NCI-H2029 (cell line): ENCODE measurements around the gene ERBB4.
"Not testable (repeated sequence)": the region's sequence is repeated elsewhere in the genome, so short reads cannot be mapped to it uniquely, and the experiment has no call there.

ENCODE experiments used
- DNase-seq: peaks from one replicate; lab custom pipeline; 2025; lab: John Stamatoyannopoulos, UW

ERBB4 gene

DNA sequence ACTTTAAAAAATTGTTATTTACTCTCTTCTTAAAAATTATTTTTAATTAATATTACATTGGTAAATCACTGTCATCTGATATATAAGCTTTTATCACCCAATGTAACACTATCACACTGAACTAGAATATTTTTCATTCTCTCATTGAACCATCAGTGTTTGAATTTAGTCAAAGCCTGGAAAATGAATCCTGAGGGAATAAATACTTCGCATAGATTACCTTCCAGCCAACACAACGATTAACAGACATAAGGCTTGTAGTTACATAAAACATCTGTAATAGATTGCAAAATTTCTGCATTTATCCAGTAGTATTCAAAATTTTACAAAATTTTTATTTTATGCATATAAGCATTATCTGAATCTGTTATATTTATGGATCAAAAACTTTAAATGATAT lies 314.9 kb downstream of the ERBB4 start:
- no peak for DNase-seq

DNA sequence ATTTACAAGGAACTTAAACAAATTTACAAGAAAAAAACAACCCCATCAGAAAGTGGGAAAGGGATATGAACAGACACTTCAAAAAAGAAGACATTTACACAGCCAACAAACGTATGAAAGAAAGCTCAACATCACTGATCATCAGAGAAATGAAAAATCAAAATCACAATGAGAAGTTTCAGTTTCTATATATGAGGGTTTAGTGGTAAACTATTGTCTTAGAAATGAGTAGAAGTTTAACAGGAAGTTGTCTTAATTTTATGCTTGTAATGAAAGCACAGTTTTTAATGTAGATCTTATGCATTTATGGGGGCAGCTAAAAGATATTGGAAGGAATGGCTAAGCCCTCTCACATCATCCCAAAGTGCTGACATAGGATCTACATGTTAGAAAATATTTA lies 325.4 kb downstream of the ERBB4 start:
- DNase-seq: no peak

DNA sequence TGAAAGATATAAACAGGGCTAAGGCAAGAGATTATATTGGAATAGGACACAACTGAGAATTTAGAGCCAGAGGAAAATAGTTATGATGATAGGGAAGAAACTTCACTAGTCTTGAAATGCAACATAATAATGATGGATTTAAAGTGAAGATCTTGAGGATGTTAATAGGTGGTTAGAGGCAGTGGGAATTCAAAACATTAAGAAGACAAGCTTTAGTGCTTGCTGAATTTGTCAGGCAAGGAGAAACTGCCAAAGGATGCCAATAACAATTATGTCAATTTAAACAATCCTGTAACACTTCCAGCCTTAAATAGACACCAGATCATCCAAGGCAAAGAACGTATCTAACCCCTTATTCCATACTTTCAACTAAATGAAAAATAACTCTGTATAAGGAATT lies 330.1 kb downstream of the ERBB4 start:
- no peak for DNase-seq

DNA sequence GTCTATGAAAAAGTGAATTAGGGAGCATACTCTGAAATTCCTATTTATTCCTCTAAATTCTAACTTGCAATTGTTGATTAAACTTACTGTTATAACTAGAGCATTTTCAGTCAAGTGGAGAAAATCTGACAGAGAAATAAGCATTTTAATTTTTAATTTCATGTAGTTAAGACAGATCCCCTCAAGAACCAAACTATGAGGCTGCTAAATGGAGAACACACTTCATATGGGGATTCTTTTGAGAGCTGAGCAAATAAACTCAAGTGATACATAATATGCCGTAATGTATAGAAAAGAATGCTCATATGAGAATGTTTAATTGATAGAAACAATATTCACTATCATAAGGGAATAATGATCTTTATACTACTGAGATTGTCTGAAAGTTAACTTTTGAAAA lies 340.8 kb downstream of the ERBB4 start:
- DNase-seq: no peak

DNA sequence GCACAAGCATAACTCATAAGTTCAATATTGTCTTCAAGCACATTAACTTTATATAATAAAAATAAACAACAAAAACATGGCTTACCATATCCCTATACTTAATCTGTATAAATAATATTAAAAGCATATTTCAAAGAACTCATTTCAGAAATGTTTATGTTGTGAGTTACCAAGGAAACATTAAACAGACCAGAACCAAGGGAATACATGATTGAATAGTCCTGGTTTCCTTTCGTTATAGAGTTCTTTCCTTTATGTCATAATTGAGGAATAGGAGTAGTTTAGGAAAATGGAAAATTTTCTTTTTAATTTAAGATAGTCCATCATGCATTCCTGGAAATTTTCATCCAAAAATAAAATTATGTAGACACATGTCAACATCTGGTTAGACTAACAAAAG lies 343.0 kb downstream of the ERBB4 start:
- no peak for DNase-seq

DNA sequence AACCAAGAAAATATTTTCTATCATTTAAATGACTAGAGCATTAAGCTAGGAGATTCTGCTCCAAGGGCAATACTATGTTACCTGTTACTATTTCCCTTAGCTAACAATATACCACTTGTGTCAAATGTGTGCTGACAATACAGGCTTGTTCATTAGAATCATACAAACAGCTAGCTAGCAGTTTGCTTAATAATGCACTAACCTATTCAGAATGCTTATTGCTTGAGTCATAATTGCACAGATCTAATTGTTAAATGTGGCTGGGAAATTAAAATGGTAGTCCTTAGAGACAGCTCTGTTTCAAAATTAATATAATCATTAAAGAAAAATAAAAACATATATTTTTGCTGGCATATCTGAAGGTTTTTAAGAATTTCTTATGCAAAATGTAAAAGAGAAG lies 344.2 kb downstream of the ERBB4 start:
- no peak for DNase-seq

DNA sequence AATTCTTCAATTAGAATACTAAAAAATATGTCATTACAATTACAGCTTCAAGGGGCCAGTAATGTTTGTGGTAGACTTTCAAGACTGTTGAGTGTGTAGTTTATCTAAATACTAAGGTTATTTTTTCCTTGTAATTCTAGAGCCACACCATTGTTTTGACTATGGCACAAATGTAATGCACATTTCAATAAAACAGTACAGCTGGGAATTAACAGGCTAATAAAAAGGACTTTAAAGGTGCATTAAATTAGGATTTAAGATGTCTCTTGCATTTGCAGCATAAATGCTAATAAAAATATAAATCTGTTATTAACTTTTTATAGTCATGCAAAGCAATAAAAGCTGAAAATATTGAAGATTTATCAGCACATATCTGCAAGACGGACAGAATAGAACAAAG lies 344.8 kb downstream of the ERBB4 start:
- DNase-seq: no peak

DNA sequence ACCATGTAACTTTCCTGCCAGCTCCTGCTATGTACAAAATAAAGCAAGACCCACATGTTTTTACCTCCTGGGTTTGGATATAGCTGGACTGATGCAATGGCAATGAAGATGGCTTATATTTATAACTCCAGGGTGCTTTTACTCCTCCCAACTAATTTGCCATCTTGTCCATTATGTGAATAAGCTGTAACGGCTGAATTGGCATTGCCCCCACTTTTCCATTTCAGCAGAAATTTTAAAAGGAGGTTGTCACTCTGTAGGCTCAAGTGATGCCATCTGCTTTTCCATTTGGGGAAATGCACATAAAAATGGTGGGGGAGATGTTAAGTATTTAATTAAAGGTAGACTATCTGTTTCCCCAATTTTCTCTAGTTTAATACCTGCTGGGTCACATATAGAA lies 345.5 kb downstream of the ERBB4 start:
- DNase-seq: no peak

DNA sequence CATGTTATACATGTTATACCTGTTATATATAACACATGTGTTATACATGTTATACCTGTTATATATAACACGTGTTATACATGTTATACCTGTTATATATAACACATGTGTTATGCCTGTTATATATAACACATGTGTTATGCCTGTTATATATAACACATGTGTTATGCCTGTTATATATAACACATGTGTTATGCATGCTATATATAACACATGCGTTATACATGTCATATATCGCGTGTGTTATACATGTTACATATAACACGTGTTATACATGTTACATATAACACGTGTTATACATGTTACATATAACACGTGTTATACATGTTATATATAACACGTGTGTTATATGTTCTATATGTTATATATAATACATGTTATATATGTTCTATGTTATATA lies 347.2 kb downstream of the ERBB4 start:
- not testable (repeated sequence) for DNase-seq

DNA sequence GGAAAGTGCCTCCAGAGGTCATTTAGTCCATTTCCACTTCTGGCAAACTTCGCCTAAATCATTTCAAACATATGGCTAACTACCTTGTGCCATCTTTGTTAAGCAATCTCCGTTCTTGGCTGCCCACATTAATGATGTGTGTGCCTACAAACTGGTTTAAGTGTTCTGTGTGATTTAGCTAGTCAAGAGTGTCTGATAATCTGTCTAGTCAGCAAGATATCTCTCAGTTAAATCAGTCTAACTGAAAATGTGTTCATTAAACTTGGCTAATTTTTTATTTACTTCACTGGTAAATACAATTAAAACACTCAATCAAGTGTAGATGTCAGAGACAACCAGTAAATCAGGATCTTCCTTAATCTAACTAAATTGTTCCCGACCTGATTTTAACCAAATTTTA lies 352.4 kb downstream of the ERBB4 start:
- DNase-seq: no peak

DNA sequence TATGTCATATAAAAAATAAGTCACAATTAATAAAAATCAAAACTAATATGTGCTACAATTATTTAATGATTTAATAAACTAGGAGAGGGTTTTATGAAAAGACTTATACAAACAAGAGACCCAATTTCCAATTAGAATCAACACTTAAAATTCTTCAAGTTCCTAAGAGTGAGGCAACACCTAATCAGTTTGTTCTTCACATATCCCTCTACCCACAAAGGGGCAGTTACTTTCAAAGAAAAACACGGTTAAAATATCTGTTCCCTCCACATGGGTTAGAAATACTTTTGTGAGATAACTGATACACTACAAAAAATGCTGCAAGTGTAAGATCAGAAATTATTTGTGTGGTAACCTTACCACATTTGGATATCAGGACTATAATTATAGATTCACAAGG lies 357.0 kb downstream of the ERBB4 start:
- DNase-seq: no peak

DNA sequence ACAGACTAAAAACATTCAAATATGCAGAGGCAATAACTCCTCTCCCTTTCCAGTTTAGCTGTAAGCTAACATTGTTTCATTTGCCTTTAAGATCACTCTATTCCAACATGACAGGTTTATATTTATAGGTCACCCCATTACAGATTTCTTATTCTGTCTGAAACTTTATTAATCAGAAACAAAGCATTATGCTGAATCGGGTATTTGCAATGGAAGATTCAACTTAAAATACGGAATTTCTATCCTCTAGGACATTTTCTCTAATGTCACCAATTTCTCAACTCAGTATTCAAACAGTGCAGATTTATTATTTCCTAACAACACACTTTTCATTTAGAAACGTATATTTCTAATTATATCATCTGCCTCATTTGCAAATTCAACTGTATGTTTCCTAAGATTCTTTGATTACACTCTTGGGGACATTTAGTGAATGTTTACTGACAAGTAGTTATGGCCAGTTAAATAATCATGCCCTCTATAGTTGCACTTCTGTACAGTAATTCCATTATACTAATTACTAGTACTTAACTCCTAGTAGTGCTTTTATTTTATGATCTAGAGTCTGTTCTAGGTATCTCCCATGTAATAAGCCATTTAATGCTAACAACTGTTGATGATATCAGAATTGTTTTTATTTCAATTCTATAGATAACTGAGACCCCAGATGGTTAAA lies 358.1 kb downstream of the ERBB4 start:
- no peak for DNase-seq

DNA sequence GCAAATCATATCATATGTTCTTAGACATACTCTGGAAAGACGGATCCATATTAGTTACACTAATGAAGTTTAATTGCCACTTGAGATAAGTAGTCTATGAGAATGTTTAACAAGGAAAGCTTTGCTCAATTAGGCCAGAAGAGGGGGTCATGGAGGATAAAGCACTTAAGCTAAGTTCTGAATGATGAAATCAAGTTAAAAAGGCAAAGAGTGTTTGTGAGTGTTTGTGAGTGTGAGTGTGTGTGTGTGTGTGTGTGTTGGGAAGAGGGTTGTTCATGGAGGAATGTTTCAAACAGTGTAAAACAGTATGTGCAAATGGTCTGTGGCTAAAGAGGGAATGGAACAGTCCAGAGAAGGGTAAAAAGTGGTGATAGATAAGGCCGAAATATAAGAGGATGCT lies 360.9 kb downstream of the ERBB4 start:
- no peak for DNase-seq

DNA sequence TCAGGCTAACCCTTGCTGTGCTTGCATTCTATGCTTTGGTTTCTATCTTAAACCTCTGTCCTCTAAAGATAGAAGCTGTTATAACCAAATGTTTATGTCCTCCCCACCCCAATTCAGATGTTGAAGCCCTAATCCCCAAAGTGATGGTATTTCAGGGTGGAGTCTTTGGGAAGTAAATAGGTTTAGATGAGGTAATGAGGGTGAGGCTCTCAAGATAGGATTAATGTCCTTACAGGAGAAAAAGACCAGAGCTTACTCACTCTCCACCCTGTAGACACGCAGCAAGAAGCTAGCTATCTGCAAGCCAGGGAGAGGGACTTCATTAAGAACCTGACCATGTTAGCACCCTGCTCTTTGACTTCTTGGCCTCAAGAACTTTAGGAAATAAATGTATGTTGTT lies 362.5 kb downstream of the ERBB4 start:
- DNase-seq: no peak

DNA sequence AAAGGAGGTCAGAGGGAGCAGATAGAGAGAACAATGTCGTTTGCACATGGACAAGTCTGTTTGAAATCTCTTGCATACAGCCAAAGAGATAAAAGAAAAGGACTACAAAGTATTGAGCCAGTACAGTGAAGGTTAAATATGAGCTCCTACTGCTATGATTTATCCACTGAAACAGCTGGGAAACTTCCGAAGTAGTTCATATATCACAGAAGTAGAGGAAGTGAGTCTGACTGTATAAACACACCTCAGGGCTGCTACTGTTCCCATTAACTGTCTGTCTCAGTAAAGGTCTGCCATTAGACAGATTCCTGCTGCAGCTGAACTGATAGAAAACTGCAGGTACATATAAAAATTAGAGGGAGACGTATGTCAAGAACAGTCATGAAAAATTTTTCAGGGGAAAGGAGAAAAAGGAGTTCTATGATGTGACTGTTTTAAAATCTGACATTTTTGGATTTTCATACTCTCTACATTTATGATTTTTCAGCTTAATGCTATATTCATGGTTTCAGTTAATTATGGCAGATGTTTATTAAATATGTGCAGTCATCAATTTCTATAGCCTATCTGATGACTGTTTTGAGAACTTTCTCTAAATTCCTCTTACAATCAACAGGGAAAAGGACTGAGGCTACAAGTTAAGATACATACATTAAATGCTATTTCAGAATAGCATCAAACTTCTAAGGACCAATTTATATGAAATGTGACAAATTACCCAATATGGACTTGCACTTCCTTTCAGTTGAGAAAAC lies 364.7 kb downstream of the ERBB4 start:
- no peak for DNase-seq

DNA sequence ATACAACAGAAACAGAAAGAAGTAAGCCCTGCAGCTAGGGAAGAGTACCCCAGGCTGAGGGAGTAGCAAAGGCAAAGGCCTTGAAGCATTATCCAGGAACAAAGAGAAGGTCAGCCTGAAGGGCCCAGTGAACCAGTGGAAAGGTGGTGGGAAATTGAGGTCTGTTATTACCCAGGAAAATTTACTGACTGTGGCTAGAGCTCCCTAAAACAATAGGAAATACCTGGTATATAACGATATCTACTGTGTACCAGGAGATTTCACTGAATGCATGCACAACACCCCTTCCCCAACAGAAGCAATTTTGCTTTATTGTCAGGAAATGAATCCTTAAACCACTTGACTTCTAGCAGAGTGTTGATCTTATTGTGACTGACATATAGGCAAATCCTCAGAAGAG lies 365.3 kb downstream of the ERBB4 start:
- DNase-seq: no peak

DNA sequence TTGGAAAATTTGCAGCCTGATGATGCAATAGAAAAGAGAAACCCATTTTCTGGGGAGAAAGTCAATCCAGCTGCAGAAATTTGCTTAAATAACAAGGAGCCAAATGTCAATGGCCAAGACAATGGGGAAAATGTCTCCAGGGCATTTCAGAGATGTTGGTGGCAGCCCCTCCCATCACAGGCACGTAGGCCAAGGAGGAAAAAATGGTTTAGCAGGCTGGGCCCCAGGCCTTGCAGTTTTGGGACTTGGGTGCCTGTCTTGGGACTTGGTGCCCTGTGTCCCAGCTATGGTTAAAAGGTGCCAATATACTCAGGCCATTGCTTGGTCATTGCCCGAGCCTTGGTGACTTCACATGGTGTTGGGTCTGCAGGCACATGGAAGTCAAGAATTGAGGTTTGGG lies 368.2 kb downstream of the ERBB4 start:
- DNase-seq: no peak

DNA sequence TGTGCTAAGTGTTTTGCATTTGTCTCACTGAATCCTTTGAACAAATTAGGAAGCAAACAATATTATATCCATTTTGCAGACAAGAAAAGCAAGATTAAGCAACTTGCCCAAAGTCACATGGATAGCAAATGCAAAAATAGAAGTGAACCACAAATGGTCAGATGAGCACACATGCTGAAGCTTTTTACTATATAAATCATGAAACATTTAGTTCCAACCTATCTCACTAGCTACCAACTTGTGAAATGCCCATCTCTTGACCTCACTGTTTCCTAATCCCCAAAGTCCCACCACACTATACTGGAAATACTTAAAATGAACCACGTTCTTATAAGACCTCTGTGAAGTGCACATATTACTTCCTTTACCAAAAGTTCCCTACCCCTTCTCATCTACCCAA lies 380.5 kb downstream of the ERBB4 start:
- no peak for DNase-seq

DNA sequence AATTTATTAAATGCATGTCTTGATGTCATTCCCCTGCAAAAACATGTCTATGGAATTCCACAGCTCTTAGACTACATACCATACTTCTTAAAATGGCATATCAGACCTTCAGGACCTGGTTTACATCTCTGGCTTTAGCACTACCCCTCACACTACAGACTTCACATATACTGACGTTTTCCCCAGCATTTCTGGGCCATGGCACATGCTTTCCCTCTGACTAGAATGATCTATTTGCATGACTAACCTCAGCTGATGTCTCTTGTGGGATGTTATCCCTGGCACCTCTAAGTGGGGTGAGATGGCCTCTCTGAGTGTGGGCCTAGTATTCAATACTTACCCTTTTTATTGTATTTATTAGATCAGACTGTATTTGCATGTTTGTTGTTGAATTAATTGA lies 381.6 kb downstream of the ERBB4 start:
- no peak for DNase-seq

DNA sequence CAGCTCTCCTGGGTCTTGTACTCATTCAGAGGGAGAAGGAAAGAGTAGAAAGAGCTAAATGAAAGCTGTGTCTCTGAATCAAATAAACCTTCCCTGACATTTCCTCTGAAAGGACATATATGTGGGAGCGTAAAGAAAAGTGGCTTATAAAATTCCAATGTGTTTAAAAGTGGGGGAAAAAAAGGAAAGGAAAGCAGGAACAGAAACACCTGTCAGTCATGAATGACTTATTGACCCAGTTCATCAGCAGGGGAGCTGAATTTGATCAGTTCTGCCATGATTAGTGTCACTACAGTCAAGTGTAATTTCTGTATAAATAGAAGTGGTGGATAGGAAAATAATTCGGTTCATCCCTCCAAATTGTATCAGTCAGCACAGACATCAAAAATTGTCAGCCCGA lies 382.5 kb downstream of the ERBB4 start:
- no peak for DNase-seq

DNA sequence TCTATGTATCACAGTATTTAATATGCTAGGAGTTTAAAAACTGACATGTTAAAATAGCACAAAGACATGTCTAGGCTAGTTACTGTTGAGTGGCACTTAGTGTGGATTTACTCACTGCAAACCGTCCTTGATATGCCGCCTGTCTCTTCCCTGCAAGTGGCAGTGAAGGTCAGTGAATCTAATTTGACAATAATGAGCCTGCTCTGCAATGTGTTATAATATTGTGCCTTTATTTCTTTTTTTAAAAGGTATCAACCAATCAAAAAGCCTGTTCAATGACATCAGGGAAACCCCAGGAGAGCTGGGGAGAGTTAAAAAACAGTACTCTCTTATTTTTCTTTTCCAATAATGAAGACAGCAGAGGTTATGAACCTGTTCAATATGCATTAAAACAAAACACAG lies 384.1 kb downstream of the ERBB4 start:
- DNase-seq: no peak

DNA sequence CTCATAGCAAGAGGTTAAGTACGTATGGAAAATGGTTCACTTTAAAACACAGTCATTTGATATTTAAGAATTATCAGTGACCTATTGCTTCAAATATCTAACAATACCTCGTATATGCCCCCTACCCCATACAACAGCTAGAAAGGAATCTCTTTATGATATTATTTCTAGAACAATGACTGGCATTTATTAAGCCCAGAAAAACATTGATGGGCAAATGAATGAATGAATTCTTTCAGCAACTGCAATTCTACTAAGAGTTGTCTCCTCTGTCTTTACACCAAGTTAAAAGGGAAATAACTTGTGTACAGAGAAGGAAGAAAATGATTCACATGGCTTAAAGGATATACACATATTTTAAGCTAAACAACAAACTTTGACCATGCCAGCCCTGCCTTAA lies 384.7 kb downstream of the ERBB4 start:
- no peak for DNase-seq

DNA sequence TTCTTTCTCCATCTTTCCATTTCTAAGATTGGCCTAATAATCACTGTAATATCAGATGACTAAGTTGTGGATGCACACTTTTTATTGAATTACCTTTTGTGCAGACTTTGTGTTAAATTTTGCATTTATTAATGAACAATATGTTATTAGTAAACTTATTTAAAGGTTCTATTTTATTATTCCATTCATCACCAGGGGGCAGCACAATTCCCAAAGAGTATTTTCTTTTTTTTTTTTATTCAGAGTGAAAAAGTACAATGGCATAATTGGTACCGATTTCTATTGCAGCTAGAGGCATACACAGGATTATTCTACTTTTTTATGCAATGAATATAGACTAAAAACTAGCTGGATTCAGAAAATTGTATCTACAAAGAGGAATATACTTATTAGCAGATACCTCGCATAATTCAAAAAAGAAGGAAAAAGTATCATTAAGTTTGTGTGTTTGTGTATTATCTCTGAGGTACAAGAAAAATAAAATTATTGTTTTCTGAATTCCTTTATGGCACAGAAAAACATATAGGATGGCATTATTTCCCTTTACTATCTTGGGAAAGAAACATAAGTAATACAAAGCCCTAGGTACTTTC lies 390.6 kb downstream of the ERBB4 start:
- DNase-seq: no peak

DNA sequence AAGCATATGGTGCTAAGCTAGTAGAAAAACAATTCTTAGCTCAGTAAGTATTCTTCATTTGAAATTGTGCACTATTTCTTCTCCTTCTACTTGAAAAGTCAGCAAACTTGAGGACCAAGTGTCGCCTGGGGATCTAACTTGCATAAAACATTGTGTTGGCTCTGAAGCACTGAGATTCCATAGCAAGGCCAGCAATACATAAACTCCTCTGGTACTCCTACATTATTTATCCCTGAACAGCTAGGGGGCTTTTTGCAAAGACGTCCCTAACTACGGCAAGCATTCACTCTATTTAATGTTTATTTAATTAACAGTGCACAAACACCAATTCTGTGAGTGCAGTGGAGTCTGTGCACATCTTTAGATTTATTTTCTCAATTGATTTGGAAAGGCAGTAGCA lies 392.2 kb downstream of the ERBB4 start:
- DNase-seq: no peak
